Stimulated activated naive CD8-positive, alpha-beta T cell treated with anti-CD3 and anti-CD28 coated beads, Interleukin-15, Interleukin-2, amounts not matched to agents 100 ng/mL and 50 ng/mL, for 24 hours (primary cell): Measurements from ENCODE around the gene DPEP1.
"Not testable (repeated sequence)": the region's sequence is repeated elsewhere in the genome, so short reads cannot be mapped to it uniquely, and the experiment has no call there.

Experiments
- H3K27ac Mint-ChIP-seq: one replicate; pipeline ENCODE4 v1.8.0; 2021; ENCODE audit warnings: mild to moderate bottlenecking, mixed read lengths
- H3K27me3 Mint-ChIP-seq: one replicate; pipeline ENCODE4 v1.8.0; 2021; ENCODE audit warnings: mixed read lengths
- H3K36me3 Mint-ChIP-seq: one replicate; pipeline ENCODE4 v1.8.0; 2021; ENCODE audit warnings: low read depth, mixed read lengths
- H3K4me1 Mint-ChIP-seq: one replicate; pipeline ENCODE4 v1.8.0; 2021; ENCODE audit warnings: low read depth, mixed read lengths
- H3K4me3 Mint-ChIP-seq: one replicate; pipeline ENCODE4 v1.8.0; 2021; ENCODE audit warnings: mild to moderate bottlenecking, mixed read lengths
- H3K9me3 Mint-ChIP-seq: one replicate; pipeline ENCODE4 v1.8.0; 2021; ENCODE audit warnings: mixed read lengths

Gene DPEP1

DNA sequence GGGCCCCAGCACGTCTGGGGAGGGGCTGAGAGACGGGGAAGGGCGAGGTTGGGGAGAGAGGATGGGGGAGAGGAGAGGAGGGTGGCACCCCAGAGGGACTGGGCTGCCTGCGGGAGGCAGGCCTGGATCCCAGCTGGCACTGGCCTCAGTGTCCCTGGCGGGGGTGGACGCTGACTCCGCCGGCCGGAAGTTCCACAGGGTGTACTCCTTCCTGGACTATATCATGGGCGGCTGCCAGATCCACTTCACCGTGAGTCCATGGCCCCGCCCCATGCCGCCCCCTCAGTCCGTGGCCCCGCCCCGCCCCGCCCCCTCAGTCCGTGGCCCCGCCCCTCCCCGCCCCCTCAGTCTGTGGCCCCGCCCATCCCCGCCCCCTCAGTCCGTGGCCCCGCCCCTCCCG lies 26.6 kb upstream of the DPEP1 start:
- H3K27ac Mint-ChIP-seq, result no peak overlapping the region
- no peaks in the 10 kb centered on the region for H3K4me1 Mint-ChIP-seq
- H3K4me3 Mint-ChIP-seq, result no peak overlapping the region
- H3K9me3 Mint-ChIP-seq, result no peaks in the 10 kb centered on the region
- no peaks in the 10 kb centered on the region for H3K36me3 Mint-ChIP-seq
- H3K27me3 Mint-ChIP-seq, result no peaks in the 10 kb centered on the region

DNA sequence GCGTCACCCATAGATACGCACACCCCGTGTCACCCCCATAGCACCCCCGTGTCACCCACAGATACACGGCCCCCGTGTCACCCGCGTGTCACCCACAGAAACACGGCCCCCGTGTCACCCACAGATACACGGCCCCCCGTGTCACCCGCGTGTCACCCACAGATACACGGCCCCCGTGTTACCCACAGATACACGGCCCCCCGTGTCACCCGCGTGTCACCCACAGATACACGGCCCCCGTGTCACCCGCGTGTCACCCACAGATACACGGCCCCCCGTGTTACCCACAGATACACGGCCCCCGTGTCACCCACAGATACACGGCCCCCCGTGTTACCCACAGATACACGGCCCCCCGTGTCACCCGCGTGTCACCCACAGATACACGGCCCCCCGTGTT lies 25.8 kb upstream of the DPEP1 start:
- not testable (repeated sequence) for H3K27ac Mint-ChIP-seq, H3K4me1 Mint-ChIP-seq, H3K4me3 Mint-ChIP-seq, H3K9me3 Mint-ChIP-seq, H3K27me3 Mint-ChIP-seq, H3K36me3 Mint-ChIP-seq

DNA sequence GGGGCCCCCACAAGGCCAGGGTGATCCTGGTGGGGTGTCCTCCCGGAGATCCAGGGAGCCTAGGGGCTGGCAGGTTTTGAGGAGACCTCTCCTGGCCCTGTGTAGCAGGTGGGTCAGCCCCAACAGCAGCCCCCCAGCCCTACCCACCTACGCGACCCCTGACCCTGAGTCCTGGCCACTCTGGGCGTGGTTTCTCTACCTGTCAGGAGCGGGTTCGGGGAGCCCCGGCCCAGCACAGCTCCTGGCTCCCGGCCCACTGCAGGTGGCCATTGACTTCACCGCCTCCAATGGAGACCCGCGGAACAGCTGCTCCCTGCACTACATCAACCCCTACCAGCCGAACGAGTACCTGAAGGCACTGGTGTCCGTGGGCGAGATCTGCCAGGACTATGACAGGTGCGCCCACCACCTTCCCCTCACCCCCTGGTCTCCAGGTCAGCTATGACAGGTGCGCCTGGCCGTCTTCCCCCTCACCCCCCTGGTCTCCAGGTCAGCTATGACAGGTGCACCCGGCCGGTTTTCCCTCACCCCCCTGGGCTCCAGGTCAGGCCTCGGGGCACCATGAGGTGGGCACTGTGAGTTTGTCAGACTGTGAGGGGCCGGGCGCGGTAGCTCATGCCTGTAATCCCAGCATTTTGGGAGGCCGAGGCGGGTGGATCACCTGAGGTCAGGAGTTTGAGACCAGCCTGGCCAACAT lies 24.9 kb upstream of the DPEP1 start:
- no peaks in the 10 kb centered on the region for H3K9me3 Mint-ChIP-seq
- no peaks in the 10 kb centered on the region for H3K27me3 Mint-ChIP-seq
- H3K36me3 Mint-ChIP-seq, result no peaks in the 10 kb centered on the region
- H3K4me3 Mint-ChIP-seq, result no peak overlapping the region
- no peak overlapping the region for H3K27ac Mint-ChIP-seq
- peaks cover 1% of the 10 kb centered on the region for H3K4me1 Mint-ChIP-seq

DNA sequence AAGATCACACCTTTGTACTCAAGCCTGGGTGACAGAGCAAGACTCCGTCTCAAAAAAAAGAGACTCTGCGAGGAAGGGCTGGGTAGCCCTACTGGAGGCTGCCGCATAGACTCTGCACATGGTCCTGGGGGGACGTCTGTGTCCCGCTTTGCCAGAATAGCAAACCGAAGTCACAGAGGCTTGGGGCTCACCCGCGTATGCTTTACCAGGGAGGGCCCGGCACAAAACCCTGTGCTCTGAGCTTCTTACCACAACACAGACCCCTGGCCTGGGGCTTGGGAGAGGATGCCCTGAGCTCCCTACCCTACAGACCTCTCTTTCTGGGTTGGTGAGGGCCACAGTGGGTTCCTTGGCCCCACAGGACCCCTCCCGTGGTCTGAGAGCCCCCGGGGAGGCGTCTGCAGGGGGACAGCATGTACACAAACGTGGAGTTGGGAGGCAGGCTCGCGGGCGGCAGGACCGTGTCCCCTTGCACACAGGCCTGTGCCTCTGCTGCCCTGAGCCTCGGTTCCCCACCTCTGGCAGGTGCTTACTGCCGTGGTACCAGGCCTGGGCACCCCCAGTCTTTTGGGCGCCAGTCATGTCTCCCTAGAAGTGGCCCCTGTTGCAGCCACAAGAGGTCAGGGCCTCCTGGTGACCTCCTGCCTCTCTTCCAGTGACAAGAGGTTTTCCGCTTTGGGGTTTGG lies 24.1 kb upstream of the DPEP1 start:
- H3K4me3 Mint-ChIP-seq, result no peak overlapping the region
- H3K4me1 Mint-ChIP-seq, result peaks cover 10% of the 10 kb centered on the region
- H3K9me3 Mint-ChIP-seq, result no peaks in the 10 kb centered on the region
- H3K27ac Mint-ChIP-seq, result no peak overlapping the region
- no peaks in the 10 kb centered on the region for H3K27me3 Mint-ChIP-seq
- no peaks in the 10 kb centered on the region for H3K36me3 Mint-ChIP-seq

DNA sequence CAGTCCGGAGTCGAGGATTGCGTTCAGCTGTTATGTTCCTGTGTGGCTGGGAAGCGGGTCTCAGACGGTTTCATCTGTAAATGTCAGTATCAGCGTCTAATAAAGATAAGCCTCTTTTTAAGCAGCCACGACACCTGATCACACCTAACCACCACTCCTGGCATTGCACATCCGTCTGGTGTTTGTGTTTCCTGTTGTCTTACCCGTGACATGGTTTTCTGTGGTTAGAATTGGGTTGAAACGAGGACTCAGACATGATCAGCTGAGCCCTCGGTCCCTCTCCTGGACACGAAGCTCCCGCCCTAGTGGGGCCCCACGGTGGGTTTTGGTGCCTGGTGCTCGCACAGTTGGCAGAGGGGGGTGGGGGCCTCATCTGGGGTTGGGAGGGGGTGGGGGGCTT lies 19.6 kb upstream of the DPEP1 start:
- H3K4me3 Mint-ChIP-seq, result no peak overlapping the region
- H3K4me1 Mint-ChIP-seq, result peaks cover 10% of the 10 kb centered on the region
- no peak overlapping the region for H3K27ac Mint-ChIP-seq
- H3K9me3 Mint-ChIP-seq, result no peaks in the 10 kb centered on the region
- H3K36me3 Mint-ChIP-seq, result no peaks in the 10 kb centered on the region
- H3K27me3 Mint-ChIP-seq, result no peaks in the 10 kb centered on the region

DNA sequence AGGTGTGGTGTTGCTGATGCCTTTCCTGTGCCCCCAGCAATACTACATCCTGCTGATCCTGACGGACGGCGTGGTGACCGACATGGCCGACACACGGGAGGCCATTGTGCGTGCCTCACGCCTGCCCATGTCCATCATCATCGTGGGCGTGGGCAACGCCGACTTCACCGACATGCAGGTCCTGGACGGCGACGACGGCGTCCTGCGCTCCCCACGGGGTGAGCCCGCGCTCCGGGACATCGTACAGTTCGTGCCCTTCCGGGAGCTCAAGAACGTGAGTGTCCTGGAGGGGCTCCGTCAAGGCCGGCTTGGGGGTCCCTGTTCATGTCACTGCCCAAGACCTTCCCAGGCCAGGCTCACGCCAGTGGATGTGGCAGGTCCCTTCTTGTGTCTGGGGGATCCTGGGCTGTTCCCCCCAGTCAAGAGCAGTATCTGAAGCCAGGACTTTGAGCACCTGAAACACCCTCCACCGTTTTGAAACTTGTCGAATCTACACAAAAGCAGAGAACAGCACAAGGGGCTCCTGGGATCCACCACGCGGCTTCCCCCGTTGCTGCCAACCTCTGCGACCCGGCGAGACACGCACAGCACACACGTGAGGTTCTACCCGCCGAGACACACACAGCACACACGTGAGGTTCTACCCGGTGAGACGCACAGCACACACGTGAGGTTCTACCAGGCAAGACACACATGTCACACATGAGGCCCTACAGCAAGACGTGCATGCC lies 17.9 kb upstream of the DPEP1 start:
- H3K4me1 Mint-ChIP-seq, result peaks cover 10% of the 10 kb centered on the region
- H3K27me3 Mint-ChIP-seq, result no peaks in the 10 kb centered on the region
- no peak overlapping the region for H3K27ac Mint-ChIP-seq
- no peak overlapping the region for H3K4me3 Mint-ChIP-seq
- H3K36me3 Mint-ChIP-seq, result no peaks in the 10 kb centered on the region
- no peaks in the 10 kb centered on the region for H3K9me3 Mint-ChIP-seq

DNA sequence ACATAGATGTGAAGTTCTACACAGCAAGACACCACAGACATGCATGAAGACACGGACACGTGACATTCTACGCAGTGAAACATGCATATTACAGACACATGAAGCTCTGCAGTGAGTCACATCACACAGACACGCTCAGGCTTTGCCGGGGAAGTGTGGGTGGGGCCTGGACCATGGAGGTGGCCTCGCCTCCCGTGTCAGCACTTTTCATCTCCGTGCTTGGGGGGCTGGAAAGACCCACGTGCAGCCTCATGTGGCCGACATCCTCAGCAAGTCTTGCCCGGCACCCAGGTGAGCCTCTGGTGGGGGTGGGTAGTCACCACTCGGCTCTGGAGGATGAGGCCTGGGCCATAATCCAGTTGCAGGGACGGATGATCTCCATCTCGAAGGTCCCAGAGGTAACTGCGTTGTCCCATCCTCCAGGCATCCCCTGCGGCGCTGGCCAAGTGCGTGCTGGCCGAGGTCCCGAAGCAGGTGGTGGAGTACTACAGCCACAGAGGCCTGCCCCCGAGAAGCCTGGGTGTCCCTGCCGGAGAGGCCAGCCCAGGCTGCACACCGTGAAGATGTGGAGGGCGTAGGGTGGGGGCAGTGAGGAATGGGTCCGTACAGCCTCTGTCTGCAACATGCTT lies 17.3 kb upstream of the DPEP1 start:
- Mint-ChIP-seq H3K36me3 (no peaks in the 10 kb centered on the region), H3K27ac (no peak overlapping the region), H3K4me3 (no peak overlapping the region), H3K27me3 (no peaks in the 10 kb centered on the region), H3K4me1 (peaks cover 10% of the 10 kb centered on the region), H3K9me3 (no peaks in the 10 kb centered on the region)

DNA sequence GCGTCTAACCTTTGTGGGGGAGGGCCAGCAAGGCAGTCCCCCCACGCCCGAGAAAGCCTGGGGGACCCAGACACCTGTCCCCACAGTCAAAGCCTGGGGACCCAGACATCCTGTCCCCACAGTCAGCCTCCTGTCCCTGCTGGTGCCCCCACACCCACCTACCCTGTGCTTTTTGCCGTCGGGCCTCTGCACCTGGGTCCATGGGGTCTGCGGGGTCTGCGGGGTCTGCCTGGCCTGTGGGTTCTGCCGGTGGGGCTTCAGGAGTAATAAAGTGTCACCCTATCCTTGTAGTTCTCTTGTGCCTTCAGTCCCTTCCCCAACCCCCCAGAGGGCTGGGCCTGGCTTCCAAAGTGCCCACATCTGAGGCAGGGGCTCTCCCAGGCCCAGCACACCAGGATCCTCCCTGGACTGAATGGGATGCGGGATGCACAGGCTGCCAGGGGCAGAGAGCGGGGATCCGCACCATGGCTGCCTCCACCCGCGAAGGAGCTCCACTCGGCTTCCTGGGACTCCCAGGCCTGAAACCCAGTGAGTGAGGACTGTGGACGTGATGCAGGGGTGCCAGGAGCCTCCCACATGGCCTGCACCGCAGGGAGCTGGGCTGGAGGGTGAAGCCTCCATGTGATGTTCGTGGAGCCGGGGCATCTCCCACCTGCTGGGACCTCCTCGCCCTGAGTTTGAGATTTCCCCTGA lies 16.3 kb upstream of the DPEP1 start:
- H3K9me3 Mint-ChIP-seq, result no peaks in the 10 kb centered on the region
- no peaks in the 10 kb centered on the region for H3K27me3 Mint-ChIP-seq
- peaks cover 12% of the 10 kb centered on the region for H3K4me1 Mint-ChIP-seq
- H3K4me3 Mint-ChIP-seq, result no peak overlapping the region
- H3K36me3 Mint-ChIP-seq, result no peaks in the 10 kb centered on the region
- no peak overlapping the region for H3K27ac Mint-ChIP-seq

DNA sequence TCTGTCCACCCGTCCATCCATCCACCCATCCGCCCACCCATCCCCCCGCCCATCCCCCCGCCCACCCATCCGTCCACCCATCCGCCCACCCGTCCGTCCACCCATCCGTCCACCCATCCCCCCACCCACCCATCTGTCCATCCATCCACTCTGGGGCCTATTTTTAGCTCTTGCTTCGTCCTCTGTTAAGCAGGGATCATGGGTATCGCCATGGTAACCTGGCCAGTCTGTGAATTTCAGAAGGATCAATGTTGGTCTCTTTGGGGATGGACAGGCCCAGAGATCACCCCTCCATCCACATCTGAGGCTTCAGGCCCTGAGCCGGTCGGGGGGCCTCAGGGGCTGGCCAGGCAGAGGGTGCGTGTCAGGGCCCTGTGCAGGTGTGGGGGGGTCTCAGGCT lies 15.2 kb upstream of the DPEP1 start:
- H3K27me3 Mint-ChIP-seq, result no peaks in the 10 kb centered on the region
- peaks cover 23% of the 10 kb centered on the region for H3K4me1 Mint-ChIP-seq
- H3K27ac Mint-ChIP-seq, result no peak overlapping the region
- H3K4me3 Mint-ChIP-seq, result no peak overlapping the region
- no peaks in the 10 kb centered on the region for H3K36me3 Mint-ChIP-seq
- H3K9me3 Mint-ChIP-seq, result no peaks in the 10 kb centered on the region

DNA sequence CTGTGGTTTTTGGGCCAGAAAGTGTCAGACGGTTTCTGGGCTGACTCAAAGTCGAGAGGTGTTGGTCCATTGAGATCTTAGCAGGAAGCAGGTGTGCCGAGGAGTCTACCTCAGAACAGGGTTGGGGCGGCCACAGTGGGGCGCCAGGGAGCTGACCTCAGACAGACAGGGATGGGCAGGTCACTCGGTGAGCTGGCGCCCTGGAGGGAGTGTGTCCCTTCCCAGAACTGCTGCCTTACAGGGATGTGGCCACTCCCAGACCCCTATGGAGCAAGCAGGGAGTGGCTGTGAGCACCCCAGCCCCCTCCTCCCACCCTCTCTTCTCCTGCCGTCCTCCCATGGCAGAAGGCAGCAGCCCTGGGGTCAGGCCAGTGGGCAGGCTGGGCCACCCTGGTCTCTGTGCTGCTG lies 14.0 kb upstream of the DPEP1 start:
- Mint-ChIP-seq H3K27ac (no peak overlapping the region), H3K36me3 (no peaks in the 10 kb centered on the region), H3K9me3 (no peaks in the 10 kb centered on the region), H3K4me1 (peaks cover 13% of the 10 kb centered on the region), H3K27me3 (no peaks in the 10 kb centered on the region), H3K4me3 (no peak overlapping the region)

DNA sequence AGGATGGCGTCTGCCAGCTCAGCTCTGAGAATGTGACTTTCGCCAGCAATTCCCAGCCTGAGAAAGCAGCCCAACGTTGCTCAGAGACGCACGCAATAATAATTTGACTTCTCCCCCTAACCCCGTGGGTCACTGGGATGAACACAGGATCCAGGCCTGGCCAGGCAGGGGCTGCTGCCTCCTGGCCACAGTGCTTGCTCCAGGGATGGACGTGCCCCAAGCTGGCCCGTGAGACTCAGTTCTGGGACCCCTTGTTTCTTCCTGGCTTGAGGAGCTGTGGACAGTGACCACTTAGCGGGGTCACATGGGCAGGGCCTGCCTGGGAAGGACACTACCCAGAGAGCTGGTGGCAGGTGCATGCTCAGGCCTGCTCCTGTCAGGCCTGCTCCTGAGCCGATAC lies 13.5 kb upstream of the DPEP1 start:
- Mint-ChIP-seq H3K4me1 (peaks cover 13% of the 10 kb centered on the region), H3K9me3 (no peaks in the 10 kb centered on the region), H3K4me3 (no peak overlapping the region), H3K27me3 (no peaks in the 10 kb centered on the region), H3K36me3 (no peaks in the 10 kb centered on the region), H3K27ac (no peak overlapping the region)

DNA sequence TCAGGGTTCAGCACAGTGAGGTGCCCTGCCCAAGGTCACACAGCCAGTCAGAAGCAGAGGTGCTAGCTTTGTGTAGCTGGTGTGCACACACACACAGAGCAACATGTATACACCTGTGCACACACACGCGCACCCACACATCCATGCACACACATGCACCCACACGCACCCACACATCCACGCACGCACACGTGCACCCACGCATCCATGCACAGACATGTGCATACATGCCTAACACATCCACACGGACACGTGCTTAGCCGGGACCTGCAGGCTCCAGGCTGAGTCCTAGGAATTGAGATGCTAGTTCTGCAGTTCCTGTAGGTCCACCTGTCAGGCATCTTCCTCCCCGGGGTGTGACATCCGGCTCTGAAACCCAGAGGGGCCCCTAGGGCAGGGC lies 13.0 kb upstream of the DPEP1 start:
- Mint-ChIP-seq H3K4me3 (no peak overlapping the region), H3K27ac (no peak overlapping the region), H3K27me3 (no peaks in the 10 kb centered on the region), H3K9me3 (no peaks in the 10 kb centered on the region), H3K36me3 (no peaks in the 10 kb centered on the region), H3K4me1 (peaks cover 13% of the 10 kb centered on the region)

DNA sequence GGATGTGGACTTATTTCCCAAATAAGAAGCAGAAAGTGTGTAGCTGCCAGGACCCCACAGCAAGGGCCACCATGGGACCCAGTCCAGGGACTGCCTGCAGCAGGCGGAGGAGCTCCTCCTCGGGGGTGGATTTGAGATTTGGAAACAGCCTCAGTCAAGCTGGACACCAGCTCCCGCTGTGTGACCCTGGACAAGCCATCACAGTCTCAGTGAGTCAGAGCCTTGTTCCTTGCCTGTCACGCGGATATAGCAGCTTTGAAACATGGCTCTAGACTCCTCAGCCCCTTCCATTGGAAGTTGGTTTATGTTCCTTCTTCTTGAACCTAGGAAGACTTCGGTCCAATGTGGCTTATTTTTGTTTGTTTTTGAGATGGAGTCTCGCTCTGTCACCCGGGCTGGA lies 12.5 kb upstream of the DPEP1 start:
- no peak overlapping the region for H3K27ac Mint-ChIP-seq
- no peaks in the 10 kb centered on the region for H3K9me3 Mint-ChIP-seq
- H3K27me3 Mint-ChIP-seq, result no peaks in the 10 kb centered on the region
- no peaks in the 10 kb centered on the region for H3K36me3 Mint-ChIP-seq
- H3K4me1 Mint-ChIP-seq, result peaks cover 13% of the 10 kb centered on the region
- H3K4me3 Mint-ChIP-seq, result no peak overlapping the region

DNA sequence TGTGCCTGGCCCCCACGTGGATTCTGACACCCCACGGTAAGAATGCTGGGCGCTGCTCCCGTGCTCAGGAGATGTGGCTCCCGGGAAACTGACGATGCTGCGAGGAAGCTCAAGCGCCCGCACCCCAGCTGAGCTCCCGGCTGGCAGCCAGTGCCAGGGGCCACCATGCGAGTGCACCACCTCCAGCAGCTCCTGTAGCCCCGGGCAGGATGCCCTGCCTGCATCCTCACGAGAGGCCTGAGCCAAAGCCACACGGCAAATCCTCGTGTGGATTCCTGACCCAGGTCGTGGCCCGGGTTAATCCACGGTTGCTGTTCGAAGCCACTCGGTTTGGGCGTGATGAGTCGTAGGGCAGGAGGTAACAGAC lies 11.6 kb upstream of the DPEP1 start:
- no peak overlapping the region for H3K27ac Mint-ChIP-seq
- H3K27me3 Mint-ChIP-seq, result no peaks in the 10 kb centered on the region
- H3K4me1 Mint-ChIP-seq, result peaks cover 13% of the 10 kb centered on the region
- H3K4me3 Mint-ChIP-seq, result no peak overlapping the region
- H3K9me3 Mint-ChIP-seq, result no peaks in the 10 kb centered on the region
- H3K36me3 Mint-ChIP-seq, result no peaks in the 10 kb centered on the region
